Neural progenitor cell (in vitro differentiated cells): ENCODE data around the gene GTPBP3.

Experiments used
- EZH2phosphoT487 ChIP-seq: fragments of 200-600 bp; sonication (generic); IDR thresholded peaks from 2 replicates; pipeline ENCODE4 v1.6.1; 2017; ENCODE audit warnings: antibody characterized with exemption
- TF ChIP-seq, protein P1 (sequence below): fragments of 200-600 bp; sonication (generic); IDR thresholded peaks from 2 replicates; pipeline ENCODE4 v1.5.1; 2017; ENCODE audit warnings: antibody characterized with exemption, mild to moderate bottlenecking

DNA sequence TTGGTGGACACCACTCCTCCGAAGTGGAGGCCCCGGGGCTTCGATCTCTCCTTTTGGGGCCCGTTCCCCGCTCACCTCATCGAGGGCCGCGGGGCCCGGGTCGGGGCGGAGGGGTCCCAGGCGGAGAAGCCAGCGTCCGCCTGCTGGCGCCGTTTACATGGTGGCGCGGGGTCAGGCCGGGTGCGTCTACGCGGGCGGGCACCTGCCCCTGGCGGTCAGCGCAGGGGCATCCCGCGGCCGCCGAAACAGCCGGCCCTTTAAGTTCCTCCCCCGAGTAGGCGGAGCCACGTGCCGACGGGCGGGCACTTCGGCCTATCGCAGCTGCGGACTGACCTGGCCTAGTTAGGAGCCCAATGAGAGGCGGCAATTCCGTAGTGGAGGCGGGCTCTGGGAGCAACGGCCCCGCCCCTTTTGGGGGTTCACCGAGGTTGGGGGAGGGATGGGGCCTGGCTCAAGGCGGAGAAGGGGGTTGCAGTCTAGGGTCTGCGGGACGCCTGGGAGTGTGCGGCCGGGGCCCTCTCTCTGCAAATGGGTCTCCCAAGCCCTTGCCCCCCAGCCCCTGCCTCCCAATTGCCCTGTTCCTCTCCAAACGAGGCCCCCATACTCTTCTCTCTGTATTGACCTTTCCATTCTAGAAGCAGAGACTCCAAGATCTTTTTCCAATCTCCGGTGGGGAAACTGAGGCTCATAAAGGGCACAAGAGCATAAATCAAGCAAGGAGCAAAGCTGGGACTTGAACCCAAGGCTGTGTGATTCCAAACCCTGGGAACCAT lies 34.0 kb upstream of the GTPBP3 start, which contains the start of gene ABHD8:
- TF ChIP-seq, protein P1, sequence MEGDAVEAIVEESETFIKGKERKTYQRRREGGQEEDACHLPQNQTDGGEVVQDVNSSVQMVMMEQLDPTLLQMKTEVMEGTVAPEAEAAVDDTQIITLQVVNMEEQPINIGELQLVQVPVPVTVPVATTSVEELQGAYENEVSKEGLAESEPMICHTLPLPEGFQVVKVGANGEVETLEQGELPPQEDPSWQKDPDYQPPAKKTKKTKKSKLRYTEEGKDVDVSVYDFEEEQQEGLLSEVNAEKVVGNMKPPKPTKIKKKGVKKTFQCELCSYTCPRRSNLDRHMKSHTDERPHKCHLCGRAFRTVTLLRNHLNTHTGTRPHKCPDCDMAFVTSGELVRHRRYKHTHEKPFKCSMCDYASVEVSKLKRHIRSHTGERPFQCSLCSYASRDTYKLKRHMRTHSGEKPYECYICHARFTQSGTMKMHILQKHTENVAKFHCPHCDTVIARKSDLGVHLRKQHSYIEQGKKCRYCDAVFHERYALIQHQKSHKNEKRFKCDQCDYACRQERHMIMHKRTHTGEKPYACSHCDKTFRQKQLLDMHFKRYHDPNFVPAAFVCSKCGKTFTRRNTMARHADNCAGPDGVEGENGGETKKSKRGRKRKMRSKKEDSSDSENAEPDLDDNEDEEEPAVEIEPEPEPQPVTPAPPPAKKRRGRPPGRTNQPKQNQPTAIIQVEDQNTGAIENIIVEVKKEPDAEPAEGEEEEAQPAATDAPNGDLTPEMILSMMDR: peak; percentile 72
- no peak for TF ChIP-seq EZH2phosphoT487
